ENCODE data around the gene YWHAE.
"Not testable (repeated sequence)": the region's sequence is repeated elsewhere in the genome, so short reads cannot be mapped to it uniquely, and the experiment has no call there.

The YWHAE gene

DNA sequence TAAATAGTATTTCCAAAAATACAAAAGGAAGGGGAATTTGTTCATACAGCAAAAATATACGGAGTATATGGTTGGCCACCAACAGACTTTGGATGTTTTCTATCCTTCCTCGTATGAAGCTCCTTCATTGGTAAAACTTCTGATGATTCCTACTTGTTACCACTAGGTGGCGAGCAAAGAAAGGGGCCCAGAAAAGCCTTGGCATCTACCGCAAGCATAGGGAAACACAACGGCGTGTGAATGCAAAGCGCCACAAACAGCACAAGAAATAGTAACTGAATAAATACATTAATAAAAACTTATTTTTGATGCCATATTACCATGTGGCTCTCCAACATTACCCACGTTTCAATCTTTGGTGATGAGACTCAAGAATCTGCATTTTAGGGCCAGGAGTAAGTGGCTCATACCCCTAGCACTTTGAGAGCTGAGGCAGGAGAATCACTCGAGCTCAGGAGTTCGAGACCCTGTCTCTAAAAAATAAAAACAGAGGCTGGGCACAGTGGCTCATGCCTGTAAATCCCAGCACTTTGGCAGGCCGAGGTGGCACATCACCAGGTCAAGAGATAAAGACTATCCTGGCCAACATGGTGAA is 34.5 kb downstream of the YWHAE start:
- peak; percentile 82 for DNase-seq (ENCODE audit: low read depth)
- H3K4me3 ChIP-seq (ENCODE audit: control insufficient read depth, low read depth, low read length): no peak overlapping the region
- peak; percentile 92 for TF ChIP-seq CTCF (conservative IDR thresholded peaks at IDR 0.05; ENCODE audit: control insufficient read depth, insufficient read depth, low read depth, low read length)

DNA sequence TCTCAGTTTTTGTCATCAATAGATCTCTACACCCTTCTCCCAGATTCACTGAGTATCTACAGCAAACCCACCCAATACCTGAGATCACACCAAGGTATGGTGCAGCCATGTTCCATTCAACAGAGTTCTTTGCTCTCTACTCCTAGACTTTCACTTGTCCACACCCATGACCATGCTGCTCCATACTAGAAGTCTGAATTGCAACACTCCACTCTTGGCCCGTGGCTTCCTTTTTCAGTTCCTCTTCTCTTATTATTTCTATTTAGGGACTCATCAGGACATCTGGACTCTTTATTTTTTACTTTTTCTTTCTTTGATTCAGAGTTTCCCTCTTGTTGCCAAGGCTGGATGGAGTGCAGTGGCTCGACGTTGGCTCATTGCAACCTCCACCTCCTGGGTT is 37.1 kb downstream of the YWHAE start:
- DNase-seq (ENCODE audit: low read depth): peak; percentile 67
- no peak overlapping the region for H3K4me3 ChIP-seq (ENCODE audit: control insufficient read depth, low read depth, low read length)
- TF ChIP-seq CTCF (conservative IDR thresholded peaks at IDR 0.05; ENCODE audit: control insufficient read depth, insufficient read depth, low read depth, low read length): no peak

- DNase-seq (ENCODE audit: low read depth): no peak
- H3K4me3 ChIP-seq (ENCODE audit: control insufficient read depth, low read depth, low read length): no peak overlapping the region
- TF ChIP-seq CTCF (conservative IDR thresholded peaks at IDR 0.05; ENCODE audit: control insufficient read depth, insufficient read depth, low read depth, low read length): no peak
These were observed 37.8 kb downstream of the YWHAE start for GRCh38 chr17:1362065-1362848.

GRCh38 chr17:1360975-1361374 is 39.0 kb downstream of the YWHAE start:
- no peak for TF ChIP-seq CTCF (conservative IDR thresholded peaks at IDR 0.05; ENCODE audit: control insufficient read depth, insufficient read depth, low read depth, low read length)
- no peak for DNase-seq (ENCODE audit: low read depth)

DNA sequence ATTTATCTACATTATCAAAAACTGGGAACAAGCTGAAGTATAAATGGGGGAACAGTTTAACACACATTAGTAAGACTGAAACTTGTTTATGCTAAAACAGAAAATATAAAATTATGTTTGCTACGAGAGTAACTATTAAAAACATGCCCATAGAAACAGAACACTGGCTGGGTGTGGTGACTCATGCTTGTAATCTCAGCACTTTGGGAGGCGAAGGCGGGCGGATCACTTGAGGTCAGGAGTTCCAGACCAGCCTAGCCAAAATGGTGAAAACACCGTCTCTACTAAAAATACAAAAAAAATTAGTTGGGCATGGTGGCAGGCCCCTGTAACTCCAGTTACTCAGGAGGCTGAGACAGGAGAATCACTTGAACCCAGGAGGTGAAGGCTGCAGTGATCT is 39.7 kb downstream of the YWHAE start:
- H3K4me3 ChIP-seq (ENCODE audit: control insufficient read depth, low read depth, low read length): not testable (repeated sequence)
- DNase-seq (ENCODE audit: low read depth): peak; percentile 66

More at GRCh38 chr17:1360975-1361374, 39.0 kb downstream of the YWHAE start:
- no peak overlapping the region for H3K4me3 ChIP-seq (ENCODE audit: control insufficient read depth, low read depth, low read length)

DNA sequence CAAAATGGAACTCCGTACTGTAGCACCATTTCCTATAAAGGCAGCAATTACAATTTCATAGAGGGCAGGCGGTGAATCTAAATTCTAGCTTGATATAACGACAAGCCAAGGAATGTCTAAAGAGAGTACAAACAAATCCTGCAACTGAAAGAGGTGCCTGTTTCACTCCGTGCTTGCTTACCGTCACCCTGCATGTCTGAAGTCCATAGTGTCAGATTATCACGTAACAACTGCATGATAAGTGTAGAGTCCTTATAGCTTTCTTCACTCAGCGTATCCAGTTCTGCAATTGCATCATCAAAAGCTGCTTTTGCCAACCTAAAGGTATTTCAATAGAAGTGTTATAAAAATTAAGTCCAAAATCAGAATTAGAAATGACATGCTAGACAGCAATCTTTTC is 46.0 kb downstream of the YWHAE start:
- no peak for DNase-seq (ENCODE audit: low read depth)
- H3K4me3 ChIP-seq (ENCODE audit: control insufficient read depth, low read depth, low read length): no peak overlapping the region
- no peak for TF ChIP-seq CTCF (conservative IDR thresholded peaks at IDR 0.05; ENCODE audit: control insufficient read depth, insufficient read depth, low read depth, low read length)

- DNase-seq (ENCODE audit: low read depth): not testable (repeated sequence)
These were observed 47.5 kb downstream of the YWHAE start for GRCh38 chr17:1352530-1352929.

More at GRCh38 chr17:1352530-1352929, 47.5 kb downstream of the YWHAE start:
- H3K4me3 ChIP-seq (ENCODE audit: control insufficient read depth, low read depth, low read length): not testable (repeated sequence)
